Panc1 (cell line): ENCODE results near the gene TCP11L2. TPM values are rescaled to one million over a fixed set of nuclear protein-coding genes. Genes with fewer than 3 reads are reported as not detected.

ENCODE experiments used
- ATAC-seq: fragments of 200-7000 bp; cut with Tn5 transposase; 2 replicates; pipeline ENCODE4 v1.9.1; 2020; ENCODE audit warnings: mild to moderate bottlenecking, moderate library complexity
- BruUV-seq: library from RNA; stranded (reverse); fragments of 400-500 nt; replicated peaks from 2 replicates; lab custom pipeline; 2021; lab: Mats Ljungman, UMichigan
- CTCF ChIA-PET: fragments of 300-600 bp; sonication (Branson Sonifier 250); formaldehyde crosslinking; loops from one replicate; lab custom pipeline; 2022; ENCODE audit warnings: antibody characterized with exemption; lab: Charles Lee
- POLR2A ChIA-PET: fragments of 300-600 bp; sonication (Branson Sonifier 250); formaldehyde crosslinking; loops from one replicate; lab custom pipeline; 2022; ENCODE audit warnings: antibody characterized with exemption; lab: Charles Lee
- DNase-seq: peaks from one replicate; pipeline ENCODE4 v3.0.0-alpha.2; 2010; ENCODE audit warnings: low read depth, low spot score
- H3K27ac ChIP-seq: 2 replicates; pipeline ENCODE4 v1.5.1; 2011; ENCODE audit warnings: mild to moderate bottlenecking, low read length, inconsistent platforms
- H3K27me3 ChIP-seq: fragments of 200-500 bp; sonication (Bioruptor generic); 2 replicates; pipeline ENCODE4 v1.6.0; 2014; ENCODE audit warnings: low read length, inconsistent platforms; ENCODE audit not compliant: control insufficient read depth, insufficient read depth
- H3K36me3 ChIP-seq: fragments of 200-500 bp; sonication (Bioruptor generic); 2 replicates; pipeline ENCODE4 v1.5.1; 2014; ENCODE audit warnings: inconsistent platforms, mild to moderate bottlenecking, low read length, moderate library complexity; ENCODE audit not compliant: control insufficient read depth, insufficient read depth
- H3K4me1 ChIP-seq: 2 replicates; pipeline ENCODE4 v1.5.1; 2011; ENCODE audit warnings: inconsistent platforms, mild to moderate bottlenecking, low read length, moderate library complexity; ENCODE audit not compliant: control insufficient read depth, insufficient read depth
- H3K4me3 ChIP-seq, 2 experiments: 2 replicates each; pipeline ENCODE4 v1.5.1; 2011 to 2012; ENCODE audit warnings: low read depth in 2 of 2, low read length in 2 of 2, mild to moderate bottlenecking in 2 of 2, inconsistent platforms in 1 of 2, moderate library complexity in 1 of 2
- H3K9me3 ChIP-seq: fragments of 200-500 bp; sonication (Bioruptor generic); 2 replicates; pipeline ENCODE4 v1.5.1; 2014; ENCODE audit warnings: low read depth, mild to moderate bottlenecking, inconsistent platforms, low read length, moderate library complexity; ENCODE audit not compliant: control insufficient read depth, insufficient read depth
- POLR2AphosphoS5 ChIP-seq: IDR thresholded peaks from 2 replicates; pipeline ENCODE4 v1.6.1; 2012; ENCODE audit warnings: mild to moderate bottlenecking, low read depth, low read length, moderate library complexity
- REST ChIP-seq, 2 experiments: IDR thresholded peaks; 2 replicates each; pipeline ENCODE4 v1.6.1; 2011 to 2012; ENCODE audit warnings: low read depth in 2 of 2, control low read depth in 1 of 2, low read length in 1 of 2, mild to moderate bottlenecking in 1 of 2, moderate library complexity in 1 of 2; ENCODE audit not compliant: insufficient read depth in 1 of 2
- SIN3A ChIP-seq: IDR thresholded peaks from 2 replicates; pipeline ENCODE4 v1.6.1; 2012; ENCODE audit warnings: low read depth, mild to moderate bottlenecking, low read length, moderate library complexity, borderline replicate concordance; ENCODE audit not compliant: insufficient read depth
- TCF7L2 ChIP-seq: IDR thresholded peaks from 2 replicates; pipeline ENCODE4 v1.6.1; 2011; ENCODE audit warnings: mild to moderate bottlenecking, low read depth, low read length, inconsistent platforms
- in situ Hi-C: cut with HindIII; loops from 2 replicates; pipeline ENCODE4 v1.10.0; 2016; ENCODE audit warnings: low sequenced_read_pairs, low pct_unique_long_range_greater_than_20kb
- intact Hi-C: fragments of 100-400 bp; cut with micrococcal nuclease; formaldehyde crosslinking; loops from one replicate; pipeline ENCODE4 v1.10.0; 2022; ENCODE audit not compliant: unreplicated experiment
- total RNA-seq: library from RNA; stranded (reverse); gene quantifications from one replicate; pipeline ENCODE4 v1.2.1, GENCODE V29; 2021; ENCODE audit not compliant: unreplicated experiment
- TF ChIP-seq, protein P1 (sequence below): fragments of 450-650 bp; IDR thresholded peaks from 2 replicates; pipeline ENCODE4 v1.5.1; 2017; ENCODE audit warnings: mild to moderate bottlenecking

TCP11L2 gene
- total RNA-seq, 1 experiment from 2014 or later, result 3.5 TPM

GRCh38 chr12:106255493-106255892 is 47.0 kb upstream of the TCP11L2 start:
- TF ChIP-seq, protein P1, sequence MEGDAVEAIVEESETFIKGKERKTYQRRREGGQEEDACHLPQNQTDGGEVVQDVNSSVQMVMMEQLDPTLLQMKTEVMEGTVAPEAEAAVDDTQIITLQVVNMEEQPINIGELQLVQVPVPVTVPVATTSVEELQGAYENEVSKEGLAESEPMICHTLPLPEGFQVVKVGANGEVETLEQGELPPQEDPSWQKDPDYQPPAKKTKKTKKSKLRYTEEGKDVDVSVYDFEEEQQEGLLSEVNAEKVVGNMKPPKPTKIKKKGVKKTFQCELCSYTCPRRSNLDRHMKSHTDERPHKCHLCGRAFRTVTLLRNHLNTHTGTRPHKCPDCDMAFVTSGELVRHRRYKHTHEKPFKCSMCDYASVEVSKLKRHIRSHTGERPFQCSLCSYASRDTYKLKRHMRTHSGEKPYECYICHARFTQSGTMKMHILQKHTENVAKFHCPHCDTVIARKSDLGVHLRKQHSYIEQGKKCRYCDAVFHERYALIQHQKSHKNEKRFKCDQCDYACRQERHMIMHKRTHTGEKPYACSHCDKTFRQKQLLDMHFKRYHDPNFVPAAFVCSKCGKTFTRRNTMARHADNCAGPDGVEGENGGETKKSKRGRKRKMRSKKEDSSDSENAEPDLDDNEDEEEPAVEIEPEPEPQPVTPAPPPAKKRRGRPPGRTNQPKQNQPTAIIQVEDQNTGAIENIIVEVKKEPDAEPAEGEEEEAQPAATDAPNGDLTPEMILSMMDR, result no peak
- TF ChIP-seq POLR2AphosphoS5, result no peak
- TF ChIP-seq REST (IDR thresholded peaks at IDR 0.05; ENCODE audit: insufficient read depth in 1 of 2, low read depth in 2 of 2, low read length in 1 of 2), result no peak
- TF ChIP-seq TCF7L2, result no peak
- TF ChIP-seq SIN3A, result no peak
- no peak for ATAC-seq

DNA sequence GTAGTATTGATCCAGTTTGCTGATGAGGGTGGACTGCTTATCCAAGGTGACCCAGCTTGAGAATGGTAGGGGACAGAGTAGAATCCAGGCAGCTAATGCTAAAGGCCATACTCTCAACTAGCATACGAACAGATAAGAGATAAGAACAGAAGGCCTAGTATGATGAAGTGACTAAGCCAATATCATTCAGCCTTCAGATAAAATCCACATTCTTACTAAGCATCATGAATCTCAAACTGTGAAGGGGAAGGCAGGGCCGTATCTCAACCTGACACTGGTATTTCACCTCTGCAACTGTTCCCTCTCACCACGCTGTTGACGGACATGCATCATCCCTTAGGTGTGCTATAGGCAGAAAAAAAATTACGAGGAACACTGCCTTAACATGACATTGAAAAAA is 46.6 kb upstream of the TCP11L2 start:
- Histone ChIP-seq H3K36me3 (no peaks in the 10 kb centered on the region), H3K27me3 (no peaks in the 10 kb centered on the region), H3K4me3 (no peak overlapping the region), H3K27ac (no peak overlapping the region), H3K9me3 (no peaks in the 10 kb centered on the region), H3K4me1 (no peaks in the 10 kb centered on the region)
- intact Hi-C loops (no loop called here), in situ Hi-C loops (no loop called here)
- ChIA-PET POLR2A (interaction anchor here (0.5 kb wide), 1 partner anchor 147 kb away, joined by 15 read pairs; no protein-coding TSS in a partner anchor), CTCF (no interaction called here)
- no TSS peak for BruUV-seq
- ATAC-seq (no peak), DNase-seq (no peak)
- TF ChIP-seq, protein P1, result no peak

More at GRCh38 chr12:106255493-106255892, 47.0 kb upstream of the TCP11L2 start:
- CTCF ChIA-PET, result no interaction called here
- Histone ChIP-seq H3K4me1 (no peaks in the 10 kb centered on the region), H3K4me3 (no peak overlapping the region), H3K36me3 (no peaks in the 10 kb centered on the region), H3K27ac (no peak overlapping the region), H3K9me3 (no peaks in the 10 kb centered on the region), H3K27me3 (no peaks in the 10 kb centered on the region)
- intact Hi-C loops (no loop called here), in situ Hi-C loops (no loop called here)
- BruUV-seq, result no TSS peak
- POLR2A ChIA-PET, result no interaction called here
- no peak for DNase-seq
